Neural crest cell (in vitro differentiated cells): ENCODE data around the gene STRAP. TPM values are rescaled to one million over a fixed set of nuclear protein-coding genes. Genes with fewer than 3 reads are reported as not detected.
A peak's percentile ranks its signal among the peaks of the same experiment; 100 is the strongest.

ENCODE experiments used
- DNase-seq: peaks from one replicate; pipeline ENCODE4 v3.0.0; 2021; ENCODE audit warnings: low read depth, mixed read lengths, low spot score
- H3K27ac Mint-ChIP-seq: one replicate; pipeline ENCODE4 v1.8.0; 2021; ENCODE audit warnings: mild to moderate bottlenecking, mixed read lengths; ENCODE audit not compliant: unreplicated experiment
- H3K27me3 Mint-ChIP-seq: 2 replicates; pipeline ENCODE4 v1.8.0; 2021; ENCODE audit warnings: low read depth, mild to moderate bottlenecking, mixed read lengths
- H3K36me3 Mint-ChIP-seq: 2 replicates; pipeline ENCODE4 v1.8.0; 2021; ENCODE audit warnings: low read depth, mild to moderate bottlenecking, mixed read lengths
- H3K4me1 Mint-ChIP-seq: 2 replicates; pipeline ENCODE4 v1.8.0; 2021; ENCODE audit warnings: mixed read lengths
- H3K4me3 Mint-ChIP-seq: one replicate; pipeline ENCODE4 v1.8.0; 2021; ENCODE audit warnings: mild to moderate bottlenecking, mixed read lengths
- H3K9me3 Mint-ChIP-seq: 2 replicates; pipeline ENCODE4 v1.8.0; 2021; ENCODE audit warnings: mixed read lengths
- CTCF ChIP-seq: fragments of 200-600 bp; sonication (generic); conservative IDR thresholded peaks from 2 replicates; pipeline ENCODE4 v1.5.0; 2021; ENCODE audit warnings: antibody characterized with exemption, mild to moderate bottlenecking
- total RNA-seq: library from RNA; stranded (reverse); gene quantifications from 2 replicates; pipeline ENCODE4 v1.2.1, GENCODE V29; 2021

STRAP gene
- total RNA-seq, 1 donor from 2014 or later = 191 TPM

GRCh38 chr12:15886372-15887042 lies 4.3 kb downstream of the STRAP start:
- no peak for TF ChIP-seq CTCF
- peaks cover 46% of the 10 kb centered on the region for H3K4me1 Mint-ChIP-seq
- H3K27ac Mint-ChIP-seq = no peak overlapping the region
- H3K36me3 Mint-ChIP-seq = peaks cover 20% of the 10 kb centered on the region
- no peak for DNase-seq
- peak overlapping the region; percentile 82 for H3K4me3 Mint-ChIP-seq
- no peaks in the 10 kb centered on the region for H3K9me3 Mint-ChIP-seq
- H3K27me3 Mint-ChIP-seq = no peaks in the 10 kb centered on the region

- Mint-ChIP-seq H3K27me3 (no peaks in the 10 kb centered on the region), H3K36me3 (peaks cover 20% of the 10 kb centered on the region), H3K9me3 (no peaks in the 10 kb centered on the region), H3K4me3 (peak overlapping the region; percentile 82), H3K4me1 (peaks cover 38% of the 10 kb centered on the region), H3K27ac (no peak overlapping the region)
- TF ChIP-seq CTCF = no peak
- no peak for DNase-seq
These were observed 5.0 kb downstream of the STRAP start for GRCh38 chr12:15887043-15887817.

GRCh38 chr12:15892645-15893259 lies 10.6 kb downstream of the STRAP start:
- Mint-ChIP-seq H3K9me3 (no peaks in the 10 kb centered on the region), H3K36me3 (peaks cover 8% of the 10 kb centered on the region), H3K27me3 (no peaks in the 10 kb centered on the region), H3K27ac (no peak overlapping the region), H3K4me3 (no peak overlapping the region), H3K4me1 (no peaks in the 10 kb centered on the region)
- TF ChIP-seq CTCF = peak; percentile 16
- DNase-seq = no peak

GRCh38 chr12:15893260-15893659 lies 11.1 kb downstream of the STRAP start:
- Mint-ChIP-seq H3K27me3 (no peaks in the 10 kb centered on the region), H3K4me3 (no peak overlapping the region), H3K36me3 (peaks cover 8% of the 10 kb centered on the region), H3K9me3 (no peaks in the 10 kb centered on the region), H3K27ac (no peak overlapping the region), H3K4me1 (no peaks in the 10 kb centered on the region)
- TF ChIP-seq CTCF = peak; percentile 7
- DNase-seq = no peak

GRCh38 chr12:15896867-15897266 lies 14.7 kb downstream of the STRAP start:
- DNase-seq = no peak
- H3K36me3 Mint-ChIP-seq = peaks cover 8% of the 10 kb centered on the region
- H3K4me1 Mint-ChIP-seq = no peaks in the 10 kb centered on the region
- H3K27ac Mint-ChIP-seq = no peak overlapping the region
- H3K4me3 Mint-ChIP-seq = no peak overlapping the region
- H3K27me3 Mint-ChIP-seq = no peaks in the 10 kb centered on the region
- no peaks in the 10 kb centered on the region for H3K9me3 Mint-ChIP-seq
- TF ChIP-seq CTCF = no peak
